Left colon (tissue), 2 donors: ENCODE measurements around the gene IREB2. TPM values are rescaled to one million over a fixed set of nuclear protein-coding genes. Genes with fewer than 3 reads are reported as not detected.
"Not testable (repeated sequence)": the region's sequence is repeated elsewhere in the genome, so short reads cannot be mapped to it uniquely, and the experiment has no call there.

Experiments
- ATAC-seq: fragments of 200-7000 bp; cut with Tn5 transposase; one replicate; pipeline ENCODE4 v1.9.1; 2020; ENCODE audit warnings: mild to moderate bottlenecking, moderate library complexity
- DNase-seq, 2 donors: peaks; one replicate each; pipeline ENCODE4 v3.0.0-alpha.2; 2020
- intact Hi-C, 2 donors: fragments of 100-400 bp; cut with DNase I in 1 of 2; cut with micrococcal nuclease in 1 of 2; formaldehyde crosslinking; loops; one replicate each; pipeline versions ENCODE4 v1.11.2 to v1.14.0; 2022; cut with DNase I, micrococcal nuclease
- long read RNA-seq: library from polyadenylated mRNA; unstranded; transcript quantifications from one replicate; pipeline ENCODE4 v2.0.0, GENCODE V29; 2021
- total RNA-seq, 2 donors: library from RNA; stranded (reverse); fragmentation: NEBNext Ultra II Directional; extraction: Animal tissue kit (Norgen Biotek cat#: 25700); gene quantifications; one replicate each; pipeline ENCODE4 v1.2.1, GENCODE V29; 2021
- donor health status: DM: no; HTN: no; CAD: no.
- donor health status: DM: yes; HTN: yes; CAD: no.

IREB2 gene
- 10 to 100 TPM; 54.2 to 65.2 TPM for total RNA-seq
- long read RNA-seq, full-length matches to known transcripts: 2 of 16 reads
- long read RNA-seq, partial matches to known transcripts: 2 of 16 reads
- long read RNA-seq, other reads (novel, unspliced or antisense): 12 of 16 reads

- intact Hi-C loops: no loop called here
- peak; percentile 96 to 97 for DNase-seq
- ATAC-seq: peak; percentile 86
These were observed at the start of gene IREB2 for GRCh38 chr15:78437762-78438618. Gene IREB2, plus strand, starts transcription at chr15:78438216. Its CDS starts 122 bp downstream, at chr15:78438338.

GRCh38 chr15:78388865-78389264 lies 49.2 kb upstream of the IREB2 start:
- no peak for DNase-seq

GRCh38 chr15:78389322-78389721 lies 48.7 kb upstream of the IREB2 start:
- ATAC-seq (no peak), DNase-seq (no peak)
- intact Hi-C loops: no loop called here

More at GRCh38 chr15:78388865-78389264, 49.2 kb upstream of the IREB2 start:
- intact Hi-C loops: no loop called here
- ATAC-seq: no peak

GRCh38 chr15:78389738-78390137 lies 48.3 kb upstream of the IREB2 start:
- no peak for DNase-seq
- intact Hi-C loops: no loop called here
- no peak for ATAC-seq

GRCh38 chr15:78390242-78390641 lies 47.8 kb upstream of the IREB2 start:
- intact Hi-C loops: no loop called here
- ATAC-seq: no peak
- DNase-seq: no peak

GRCh38 chr15:78390826-78391225 lies 47.2 kb upstream of the IREB2 start:
- ATAC-seq: no peak
- intact Hi-C loops: no loop called here
- DNase-seq: no peak

GRCh38 chr15:78391781-78392180 lies 46.2 kb upstream of the IREB2 start:
- ATAC-seq (no peak), DNase-seq (no peak)
- intact Hi-C loops: no loop called here

- intact Hi-C loops: no loop called here
- DNase-seq (peak; percentile 72 to 82), ATAC-seq (peak; percentile 78)
These were observed 45.6 kb upstream of the IREB2 start for GRCh38 chr15:78392430-78392829.

- ATAC-seq (no peak), DNase-seq (no peak)
- intact Hi-C loops: no loop called here
These were observed 44.9 kb upstream of the IREB2 start for GRCh38 chr15:78393137-78393536.

- intact Hi-C loops: no loop called here
- ATAC-seq (peak; percentile 28), DNase-seq (no peak)
These were observed 44.0 kb upstream of the IREB2 start for GRCh38 chr15:78394026-78394425.

GRCh38 chr15:78394981-78395616 lies 42.9 kb upstream of the IREB2 start:
- intact Hi-C loops: no loop called here
- ATAC-seq: no peak
- no peak for DNase-seq

GRCh38 chr15:78396186-78396814 lies 41.7 kb upstream of the IREB2 start:
- DNase-seq: no peak
- intact Hi-C loops: no loop called here
- no peak for ATAC-seq

- DNase-seq: peak; percentile 81 to 82
- intact Hi-C loops: no loop called here
- ATAC-seq: peak; percentile 85
These were observed 41.0 kb upstream of the IREB2 start for GRCh38 chr15:78396976-78397375.

GRCh38 chr15:78397382-78397781 lies 40.6 kb upstream of the IREB2 start:
- no peak for ATAC-seq
- DNase-seq: no peak
- intact Hi-C loops: no loop called here

GRCh38 chr15:78398076-78398825 lies 39.8 kb upstream of the IREB2 start:
- no peak for ATAC-seq
- intact Hi-C loops: no loop called here
- no peak for DNase-seq

- DNase-seq (no peak), ATAC-seq (no peak)
- intact Hi-C loops: no loop called here
These were observed 38.9 kb upstream of the IREB2 start for GRCh38 chr15:78399091-78399490.

GRCh38 chr15:78402061-78402610 lies 35.9 kb upstream of the IREB2 start:
- intact Hi-C loops: no loop called here
- ATAC-seq (no peak), DNase-seq (no peak)

GRCh38 chr15:78404125-78404524 lies 33.9 kb upstream of the IREB2 start:
- peak; percentile 35 for ATAC-seq
- DNase-seq: no peak
- intact Hi-C loops: no loop called here

- ATAC-seq, intact Hi-C loops, DNase-seq: not testable (repeated sequence)
These were observed 33.2 kb upstream of the IREB2 start for GRCh38 chr15:78404796-78405195.
